Activated effector memory CD4-positive, alpha-beta T cell treated with Interleukin-2 at 50 U/mL for 16 hours (primary cell): Measurements from ENCODE around the gene DIP2C.
"Not testable (repeated sequence)": the region's sequence is repeated elsewhere in the genome, so short reads cannot be mapped to it uniquely, and the experiment has no call there.

Source experiments
- DNase-seq: peaks from one replicate; pipeline ENCODE4 v3.0.0-alpha.2; 2020

The DIP2C gene

GRCh38 chr10:397321-398068, 292.0 kb downstream of the DIP2C start:
- DNase-seq, result no peak

- no peak for DNase-seq
Observed at GRCh38 chr10:396535-397220, 292.8 kb downstream of the DIP2C start.

GRCh38 chr10:396107-396506, 293.4 kb downstream of the DIP2C start:
- DNase-seq, result no peak

- DNase-seq, result no peak
Observed at GRCh38 chr10:395665-396064, 293.8 kb downstream of the DIP2C start.

GRCh38 chr10:394439-395101, 294.9 kb downstream of the DIP2C start:
- DNase-seq, result not testable (repeated sequence)

- DNase-seq, result no peak
Observed at GRCh38 chr10:393787-394438, 295.6 kb downstream of the DIP2C start.

- no peak for DNase-seq
Observed at GRCh38 chr10:393106-393745, 296.2 kb downstream of the DIP2C start.

GRCh38 chr10:392705-393037, 296.8 kb downstream of the DIP2C start:
- no peak for DNase-seq

GRCh38 chr10:391847-392704, 297.4 kb downstream of the DIP2C start:
- DNase-seq, result no peak

GRCh38 chr10:391305-391704, 298.2 kb downstream of the DIP2C start:
- no peak for DNase-seq

- DNase-seq, result no peak
Observed at GRCh38 chr10:390449-391100, 298.9 kb downstream of the DIP2C start.

- no peak for DNase-seq
Observed at GRCh38 chr10:389836-390448, 299.5 kb downstream of the DIP2C start.

GRCh38 chr10:389261-389790, 300.1 kb downstream of the DIP2C start:
- DNase-seq, result no peak

- no peak for DNase-seq
Observed at GRCh38 chr10:388661-389045, 300.8 kb downstream of the DIP2C start.

- no peak for DNase-seq
Observed at GRCh38 chr10:387909-388660, 301.4 kb downstream of the DIP2C start.

GRCh38 chr10:387593-387891, 301.9 kb downstream of the DIP2C start:
- no peak for DNase-seq

- no peak for DNase-seq
Observed at GRCh38 chr10:386771-387592, 302.5 kb downstream of the DIP2C start.

- DNase-seq, result no peak
Observed at GRCh38 chr10:385571-386300, 303.7 kb downstream of the DIP2C start.
